WTC11 (cell line): Measurements from ENCODE around the gene HIP1. TPM values are rescaled to one million over a fixed set of nuclear protein-coding genes. Genes with fewer than 3 reads are reported as not detected.

Source experiments
- ATAC-seq: fragments of 200-7000 bp; cut with Tn5 transposase; 2 replicates; pipeline ENCODE4 v1.10.0; 2021; ENCODE audit warnings: mild to moderate bottlenecking, moderate library complexity
- CTCF ChIA-PET: fragments of 300-600 bp; sonication (Branson Sonifier 250); formaldehyde crosslinking; loops from one replicate; lab custom pipeline; 2021; ENCODE audit warnings: antibody characterized with exemption; lab: Charles Lee
- POLR2A ChIA-PET: fragments of 350-600 bp; sonication (Branson Sonifier 250); formaldehyde crosslinking; loops from one replicate; lab custom pipeline; 2021; ENCODE audit warnings: antibody characterized with exemption; lab: Charles Lee
- DNase-seq: peaks from one replicate; pipeline ENCODE4 v3.0.0; 2021; ENCODE audit warnings: low spot score
- H3K27ac Mint-ChIP-seq: 2 replicates; pipeline ENCODE4 v1.8.0; 2021; ENCODE audit warnings: mixed read lengths
- H3K27me3 Mint-ChIP-seq: 2 replicates; pipeline ENCODE4 v1.8.0; 2021; ENCODE audit warnings: low read depth, mild to moderate bottlenecking, moderate library complexity, mixed read lengths
- H3K36me3 Mint-ChIP-seq: 2 replicates; pipeline ENCODE4 v1.8.0; 2021; ENCODE audit warnings: mixed read lengths
- H3K4me1 Mint-ChIP-seq: 2 replicates; pipeline ENCODE4 v1.8.0; 2022; ENCODE audit warnings: mixed read lengths
- H3K4me3 Mint-ChIP-seq: 2 replicates; pipeline ENCODE4 v1.8.0; 2021; ENCODE audit warnings: mild to moderate bottlenecking, moderate library complexity, mixed read lengths
- H3K9me3 Mint-ChIP-seq: 2 replicates; pipeline ENCODE4 v1.8.0; 2021; ENCODE audit warnings: mixed read lengths
- ATF3 ChIP-seq: sonication (generic); formaldehyde crosslinking; conservative IDR thresholded peaks from 2 replicates; pipeline ENCODE4 v1.8.1; 2022; ENCODE audit warnings: mild to moderate bottlenecking, missing genetic modification reagents
- CBFB ChIP-seq: sonication (generic); formaldehyde crosslinking; IDR thresholded peaks from 2 replicates; pipeline ENCODE4 v1.8.1; 2022; ENCODE audit warnings: mild to moderate bottlenecking, low read depth, missing genetic modification reagents
- CTCF ChIP-seq: fragments of 200-600 bp; IDR thresholded peaks from 2 replicates; pipeline ENCODE4 v1.8.0; 2022; ENCODE audit warnings: antibody characterized with exemption
- E2F1 ChIP-seq: sonication (generic); formaldehyde crosslinking; IDR thresholded peaks from 2 replicates; pipeline ENCODE4 v1.8.0; 2022; ENCODE audit warnings: mild to moderate bottlenecking, missing genetic modification reagents
- ELF4 ChIP-seq: sonication (generic); formaldehyde crosslinking; IDR thresholded peaks from 2 replicates; pipeline ENCODE4 v1.8.1; 2022; ENCODE audit warnings: low read depth, mild to moderate bottlenecking, moderate library complexity, missing genetic modification reagents
- ERG ChIP-seq: fragments of 250-450 bp; sonication (Bioruptor Pico); IDR thresholded peaks from 2 replicates; pipeline ENCODE4 v1.8.0; 2021; ENCODE audit warnings: mild to moderate bottlenecking
- FOXP4 ChIP-seq: sonication (generic); formaldehyde crosslinking; IDR thresholded peaks from 2 replicates; pipeline ENCODE4 v1.8.0; 2022; ENCODE audit warnings: mild to moderate bottlenecking, missing genetic modification reagents
- GTF2I ChIP-seq: fragments of 250-450 bp; sonication (Bioruptor Pico); conservative IDR thresholded peaks from 2 replicates; pipeline ENCODE4 v1.4.0; 2021; ENCODE audit warnings: mild to moderate bottlenecking
- IRF1 ChIP-seq: sonication (generic); formaldehyde crosslinking; IDR thresholded peaks from 2 replicates; pipeline ENCODE4 v1.8.0; 2023; ENCODE audit warnings: missing genetic modification reagents
- JAZF1 ChIP-seq: fragments of 250-450 bp; sonication (Bioruptor Pico); IDR thresholded peaks from 2 replicates; pipeline ENCODE4 v1.9.0; 2021; ENCODE audit warnings: moderate library complexity, mild to moderate bottlenecking, inconsistent platforms
- MLX ChIP-seq: sonication (generic); formaldehyde crosslinking; IDR thresholded peaks from 2 replicates; pipeline ENCODE4 v1.8.1; 2023; ENCODE audit warnings: mild to moderate bottlenecking, missing genetic modification reagents, moderate library complexity
- MXD4 ChIP-seq: fragments of 250-450 bp; sonication (Bioruptor Pico); IDR thresholded peaks from 2 replicates; pipeline ENCODE4 v1.8.0; 2021; ENCODE audit warnings: mild to moderate bottlenecking, moderate library complexity, borderline replicate concordance
- NR1H2 ChIP-seq: sonication (generic); formaldehyde crosslinking; IDR thresholded peaks from 2 replicates; pipeline ENCODE4 v1.9.0; 2021; ENCODE audit warnings: mild to moderate bottlenecking, moderate library complexity, missing genetic modification reagents
- NR2C2 ChIP-seq: sonication (generic); formaldehyde crosslinking; IDR thresholded peaks from 2 replicates; pipeline ENCODE4 v1.8.0; 2022; ENCODE audit warnings: mild to moderate bottlenecking, missing genetic modification reagents
- PRRX2 ChIP-seq: fragments of 250-450 bp; sonication (Bioruptor Pico); IDR thresholded peaks from 2 replicates; pipeline ENCODE4 v1.8.0; 2021; ENCODE audit warnings: mild to moderate bottlenecking
- USF2 ChIP-seq: sonication (generic); formaldehyde crosslinking; IDR thresholded peaks from 2 replicates; pipeline ENCODE4 v1.8.1; 2023; ENCODE audit warnings: mild to moderate bottlenecking, missing genetic modification reagents, moderate library complexity
- ZBTB43 ChIP-seq: sonication (generic); formaldehyde crosslinking; IDR thresholded peaks from 2 replicates; pipeline ENCODE4 v1.8.1; 2023; ENCODE audit warnings: mild to moderate bottlenecking, missing genetic modification reagents
- ZNF219 ChIP-seq: sonication (generic); formaldehyde crosslinking; IDR thresholded peaks from 2 replicates; pipeline ENCODE4 v1.8.0; 2023; ENCODE audit warnings: missing genetic modification reagents, mild to moderate bottlenecking, borderline replicate concordance
- ZNF281 ChIP-seq: sonication (generic); formaldehyde crosslinking; IDR thresholded peaks from 2 replicates; pipeline ENCODE4 v1.8.0; 2023; ENCODE audit warnings: mild to moderate bottlenecking, missing genetic modification reagents
- ZNF317 ChIP-seq: sonication (generic); formaldehyde crosslinking; IDR thresholded peaks from 2 replicates; pipeline ENCODE4 v1.8.1; 2023; ENCODE audit warnings: low read depth, mild to moderate bottlenecking, moderate library complexity, missing genetic modification reagents, borderline replicate concordance
- total RNA-seq: library from RNA; stranded (reverse); gene quantifications from 3 replicates; pipeline ENCODE4 v1.2.3, GENCODE V29; 2021

The HIP1 gene
- total RNA-seq, 1 experiment from 2014 or later = 75.8 TPM

- TF ChIP-seq IRF1 (no peak), ZBTB43 (CRISPR knock-in tag) (no peak)
Measured at GRCh38 chr7:75563171-75563570, 175.6 kb downstream of the HIP1 start (continued).

GRCh38 chr7:75559976-75560365, 178.8 kb downstream of the HIP1 start:
- DNase-seq (no peak), ATAC-seq (no peak)
- Mint-ChIP-seq H3K27ac (no peak overlapping the region), H3K4me1 (no peaks in the 10 kb centered on the region), H3K27me3 (no peaks in the 10 kb centered on the region), H3K36me3 (peaks cover 80% of the 10 kb centered on the region), H3K4me3 (no peak overlapping the region), H3K9me3 (no peaks in the 10 kb centered on the region)
- TF ChIP-seq GTF2I (no peak), JAZF1 (no peak), ERG (CRISPR knock-in tag) (no peak), ZNF281 (CRISPR knock-in tag) (no peak), NR1H2 (CRISPR knock-in tag) (no peak)
- ChIA-PET CTCF (interaction anchor here (0.6 kb wide), 1 partner anchor 29 kb away, joined by 3 read pairs; no protein-coding TSS in a partner anchor), POLR2A (no interaction called here)

- Mint-ChIP-seq H3K36me3 (peaks cover 79% of the 10 kb centered on the region), H3K4me3 (no peak overlapping the region), H3K27ac (peak overlapping the region; percentile 74; the same call in 1 of the 2 replicates), H3K4me1 (no peaks in the 10 kb centered on the region), H3K9me3 (no peaks in the 10 kb centered on the region), H3K27me3 (no peaks in the 10 kb centered on the region)
- ChIA-PET CTCF (interaction anchor here (0.5 to 0.6 kb wide), 2 partner anchors 28 to 510 kb away, joined by 3 to 6 read pairs; no protein-coding TSS in a partner anchor), POLR2A (no interaction called here)
- DNase-seq = no peak
- ATAC-seq = no peak
- TF ChIP-seq USF2 (no peak), E2F1 (CRISPR knock-in tag) (no peak), CTCF (no peak), CBFB (no peak), FOXP4 (no peak), PRRX2 (CRISPR knock-in tag) (no peak), ATF3 (no peak), MLX (CRISPR knock-in tag) (no peak), MXD4 (CRISPR knock-in tag) (no peak), ZNF219 (no peak), ELF4 (CRISPR knock-in tag) (no peak), NR2C2 (CRISPR knock-in tag) (no peak), ZNF317 (CRISPR knock-in tag) (no peak)
Measured at GRCh38 chr7:75559355-75559975, 179.3 kb downstream of the HIP1 start.
